Panc1 (cell line): Measurements from ENCODE around the gene ZNF701. TPM values are rescaled to one million over a fixed set of nuclear protein-coding genes. Genes with fewer than 3 reads are reported as not detected.

Experiments
- ATAC-seq: fragments of 200-7000 bp; cut with Tn5 transposase; 2 replicates; pipeline ENCODE4 v1.9.1; 2020; ENCODE audit warnings: mild to moderate bottlenecking, moderate library complexity
- BruUV-seq: library from RNA; stranded (reverse); fragments of 400-500 nt; replicated peaks from 2 replicates; lab custom pipeline; 2021; lab: Mats Ljungman, UMichigan
- CTCF ChIA-PET: fragments of 300-600 bp; sonication (Branson Sonifier 250); formaldehyde crosslinking; loops from one replicate; lab custom pipeline; 2022; ENCODE audit warnings: antibody characterized with exemption; lab: Charles Lee
- POLR2A ChIA-PET: fragments of 300-600 bp; sonication (Branson Sonifier 250); formaldehyde crosslinking; loops from one replicate; lab custom pipeline; 2022; ENCODE audit warnings: antibody characterized with exemption; lab: Charles Lee
- DNase-seq: peaks from one replicate; pipeline ENCODE4 v3.0.0-alpha.2; 2010; ENCODE audit warnings: low read depth, low spot score
- H3K27ac ChIP-seq: 2 replicates; pipeline ENCODE4 v1.5.1; 2011; ENCODE audit warnings: mild to moderate bottlenecking, low read length, inconsistent platforms
- H3K27me3 ChIP-seq: fragments of 200-500 bp; sonication (Bioruptor generic); 2 replicates; pipeline ENCODE4 v1.6.0; 2014; ENCODE audit warnings: low read length, inconsistent platforms; ENCODE audit not compliant: control insufficient read depth, insufficient read depth
- H3K36me3 ChIP-seq: fragments of 200-500 bp; sonication (Bioruptor generic); 2 replicates; pipeline ENCODE4 v1.5.1; 2014; ENCODE audit warnings: inconsistent platforms, mild to moderate bottlenecking, low read length, moderate library complexity; ENCODE audit not compliant: control insufficient read depth, insufficient read depth
- H3K4me1 ChIP-seq: 2 replicates; pipeline ENCODE4 v1.5.1; 2011; ENCODE audit warnings: inconsistent platforms, mild to moderate bottlenecking, low read length, moderate library complexity; ENCODE audit not compliant: control insufficient read depth, insufficient read depth
- H3K4me3 ChIP-seq, 2 experiments: 2 replicates each; pipeline ENCODE4 v1.5.1; 2011 to 2012; ENCODE audit warnings: low read depth in 2 of 2, low read length in 2 of 2, mild to moderate bottlenecking in 2 of 2, inconsistent platforms in 1 of 2, moderate library complexity in 1 of 2
- H3K9me3 ChIP-seq: fragments of 200-500 bp; sonication (Bioruptor generic); 2 replicates; pipeline ENCODE4 v1.5.1; 2014; ENCODE audit warnings: low read depth, mild to moderate bottlenecking, inconsistent platforms, low read length, moderate library complexity; ENCODE audit not compliant: control insufficient read depth, insufficient read depth
- CTCF ChIP-seq: fragments of 450-650 bp; IDR thresholded peaks from 2 replicates; pipeline ENCODE4 v1.5.1; 2017; ENCODE audit warnings: mild to moderate bottlenecking
- POLR2AphosphoS5 ChIP-seq: IDR thresholded peaks from 2 replicates; pipeline ENCODE4 v1.6.1; 2012; ENCODE audit warnings: mild to moderate bottlenecking, low read depth, low read length, moderate library complexity
- SIN3A ChIP-seq: IDR thresholded peaks from 2 replicates; pipeline ENCODE4 v1.6.1; 2012; ENCODE audit warnings: low read depth, mild to moderate bottlenecking, low read length, moderate library complexity, borderline replicate concordance; ENCODE audit not compliant: insufficient read depth
- TCF7L2 ChIP-seq: IDR thresholded peaks from 2 replicates; pipeline ENCODE4 v1.6.1; 2011; ENCODE audit warnings: mild to moderate bottlenecking, low read depth, low read length, inconsistent platforms
- in situ Hi-C: cut with HindIII; loops from 2 replicates; pipeline ENCODE4 v1.10.0; 2016; ENCODE audit warnings: low sequenced_read_pairs, low pct_unique_long_range_greater_than_20kb
- intact Hi-C: fragments of 100-400 bp; cut with micrococcal nuclease; formaldehyde crosslinking; loops from one replicate; pipeline ENCODE4 v1.10.0; 2022; ENCODE audit not compliant: unreplicated experiment
- total RNA-seq: library from RNA; stranded (reverse); gene quantifications from one replicate; pipeline ENCODE4 v1.2.1, GENCODE V29; 2021; ENCODE audit not compliant: unreplicated experiment
- TF ChIP-seq, protein P1 (sequence below), 2 experiments: IDR thresholded peaks; 2 replicates each; pipeline ENCODE4 v1.6.1; 2011 to 2012; ENCODE audit warnings: low read depth in 2 of 2, control low read depth in 1 of 2, low read length in 1 of 2, mild to moderate bottlenecking in 1 of 2, moderate library complexity in 1 of 2; ENCODE audit not compliant: insufficient read depth in 1 of 2

Gene ZNF701
- total RNA-seq, 1 experiment from 2014 or later, result 16.4 TPM

DNA sequence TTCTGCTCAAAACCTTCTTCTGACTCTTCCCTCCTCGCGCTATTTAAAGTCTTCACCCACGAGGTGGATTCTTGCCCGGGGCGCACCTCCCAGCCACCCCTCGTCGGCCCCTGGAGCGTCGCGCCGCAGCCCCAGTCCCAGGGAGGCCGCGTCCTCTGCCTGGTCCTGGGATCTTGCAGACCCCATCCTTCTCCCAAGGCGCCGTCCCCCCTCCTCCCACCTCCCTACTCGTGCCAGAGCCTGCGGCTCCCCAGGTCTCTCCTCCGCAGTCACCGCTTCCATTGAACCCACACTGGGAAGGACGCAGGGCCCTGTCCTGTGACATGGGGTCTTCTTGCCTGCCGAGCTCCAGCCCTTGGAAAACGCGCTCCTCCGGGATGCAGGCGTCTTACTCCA, 42.1 kb upstream of the ZNF701 start:
- H3K27ac ChIP-seq, result peak overlapping the region; percentile 89
- ATAC-seq (peak; percentile 24), DNase-seq (no peak)
- in situ Hi-C loops, result no loop called here
- intact Hi-C loops, result no loop called here
- CTCF ChIA-PET, result no interaction called here
- H3K36me3 ChIP-seq, result peaks cover 4% of the 10 kb centered on the region; the same call in 1 of the 2 replicates
- H3K27me3 ChIP-seq, result no peaks in the 10 kb centered on the region
- POLR2A ChIA-PET, result interaction anchor here (0.6 kb wide), 1 partner anchor 82 kb away, joined by 6 read pairs; no protein-coding TSS in a partner anchor
- TF ChIP-seq CTCF, result no peak
- TF ChIP-seq, protein P1, sequence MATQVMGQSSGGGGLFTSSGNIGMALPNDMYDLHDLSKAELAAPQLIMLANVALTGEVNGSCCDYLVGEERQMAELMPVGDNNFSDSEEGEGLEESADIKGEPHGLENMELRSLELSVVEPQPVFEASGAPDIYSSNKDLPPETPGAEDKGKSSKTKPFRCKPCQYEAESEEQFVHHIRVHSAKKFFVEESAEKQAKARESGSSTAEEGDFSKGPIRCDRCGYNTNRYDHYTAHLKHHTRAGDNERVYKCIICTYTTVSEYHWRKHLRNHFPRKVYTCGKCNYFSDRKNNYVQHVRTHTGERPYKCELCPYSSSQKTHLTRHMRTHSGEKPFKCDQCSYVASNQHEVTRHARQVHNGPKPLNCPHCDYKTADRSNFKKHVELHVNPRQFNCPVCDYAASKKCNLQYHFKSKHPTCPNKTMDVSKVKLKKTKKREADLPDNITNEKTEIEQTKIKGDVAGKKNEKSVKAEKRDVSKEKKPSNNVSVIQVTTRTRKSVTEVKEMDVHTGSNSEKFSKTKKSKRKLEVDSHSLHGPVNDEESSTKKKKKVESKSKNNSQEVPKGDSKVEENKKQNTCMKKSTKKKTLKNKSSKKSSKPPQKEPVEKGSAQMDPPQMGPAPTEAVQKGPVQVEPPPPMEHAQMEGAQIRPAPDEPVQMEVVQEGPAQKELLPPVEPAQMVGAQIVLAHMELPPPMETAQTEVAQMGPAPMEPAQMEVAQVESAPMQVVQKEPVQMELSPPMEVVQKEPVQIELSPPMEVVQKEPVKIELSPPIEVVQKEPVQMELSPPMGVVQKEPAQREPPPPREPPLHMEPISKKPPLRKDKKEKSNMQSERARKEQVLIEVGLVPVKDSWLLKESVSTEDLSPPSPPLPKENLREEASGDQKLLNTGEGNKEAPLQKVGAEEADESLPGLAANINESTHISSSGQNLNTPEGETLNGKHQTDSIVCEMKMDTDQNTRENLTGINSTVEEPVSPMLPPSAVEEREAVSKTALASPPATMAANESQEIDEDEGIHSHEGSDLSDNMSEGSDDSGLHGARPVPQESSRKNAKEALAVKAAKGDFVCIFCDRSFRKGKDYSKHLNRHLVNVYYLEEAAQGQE (IDR thresholded peaks at IDR 0.05; ENCODE audit: insufficient read depth in 1 of 2, low read depth in 2 of 2, low read length in 1 of 2), result no peak
- TF ChIP-seq TCF7L2, result no peak
- TF ChIP-seq POLR2AphosphoS5, result no peak
- TF ChIP-seq SIN3A, result no peak
- TSS peak; percentile 89 for BruUV-seq
- H3K4me1 ChIP-seq, result no peaks in the 10 kb centered on the region; the same call in 1 of the 2 replicates
- H3K4me3 ChIP-seq, result peak overlapping the region; percentile 79 to 86
- 0 out of 2 replicates have a peak, but pooled peaks cover 3% of the 10 kb centered on the region for H3K9me3 ChIP-seq

GRCh38 chr19:52532480-52532879, 37.6 kb upstream of the ZNF701 start:
- POLR2A ChIA-PET, result no interaction called here
- DNase-seq, result no peak
- in situ Hi-C loops, result no loop called here
- BruUV-seq, result no TSS peak
- CTCF ChIA-PET, result no interaction called here
- TF ChIP-seq, protein P1 (IDR thresholded peaks at IDR 0.05; ENCODE audit: insufficient read depth in 1 of 2, low read depth in 2 of 2, low read length in 1 of 2), result no peak
- TF ChIP-seq TCF7L2 (no peak), CTCF (no peak), POLR2AphosphoS5 (no peak), SIN3A (no peak)
- Histone ChIP-seq H3K9me3 (no peaks in the 10 kb centered on the region), H3K4me3 (no peak overlapping the region), H3K36me3 (peaks cover 4% of the 10 kb centered on the region; the same call in 1 of the 2 replicates), H3K27me3 (no peaks in the 10 kb centered on the region), H3K4me1 (no peaks in the 10 kb centered on the region; the same call in 1 of the 2 replicates), H3K27ac (no peak overlapping the region)
- ATAC-seq, result no peak
- intact Hi-C loops, result no loop called here
